ENCODE measurements around the gene SZT2. TPM values are rescaled to one million over a fixed set of nuclear protein-coding genes. Genes with fewer than 3 reads are reported as not detected.

The SZT2 gene
- total RNA-seq, 1 experiment from 2014 or later, result 22.2 TPM

DNA sequence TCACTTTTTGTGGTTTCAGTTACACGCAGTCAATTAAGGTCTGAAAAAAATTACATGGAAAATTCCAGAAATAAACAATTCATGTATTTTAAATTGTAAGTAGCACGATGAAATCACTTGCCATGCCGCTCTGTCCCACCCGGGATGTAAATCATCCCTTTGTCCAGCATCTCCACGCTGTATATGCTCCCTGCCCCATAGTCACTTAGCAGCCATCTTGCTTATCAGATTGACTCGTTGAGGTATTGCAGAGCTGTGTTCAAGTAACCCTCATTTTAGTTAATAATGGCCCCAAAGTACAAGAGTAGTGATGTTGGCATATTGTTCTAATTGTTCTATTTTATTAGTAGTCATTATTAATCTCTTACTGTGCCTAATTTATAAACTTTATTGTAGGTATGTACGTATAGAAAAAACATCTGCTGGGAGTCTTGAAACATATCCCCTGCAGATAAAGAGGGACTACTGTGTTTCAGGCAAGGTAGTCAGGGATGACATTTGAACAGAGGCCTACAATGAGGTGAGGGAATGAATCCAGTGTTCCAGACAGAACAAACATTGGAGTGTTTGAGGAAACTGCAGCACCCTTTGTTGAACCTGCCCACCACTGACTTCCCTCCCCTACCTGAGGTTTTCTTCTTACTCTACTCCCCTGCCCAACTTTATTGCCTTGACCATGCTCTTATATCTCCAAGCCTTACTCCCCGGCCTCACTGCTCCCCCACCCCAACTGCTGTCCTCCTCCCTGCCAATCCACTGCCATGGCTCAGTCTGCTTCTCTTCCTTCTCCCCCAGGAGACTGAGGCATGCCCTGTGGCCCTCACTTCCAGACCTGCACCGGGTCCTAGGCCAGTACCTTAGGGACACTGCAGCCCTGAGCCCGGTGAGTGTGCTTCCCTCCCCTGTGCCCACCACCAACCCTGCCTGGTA lies 38.0 kb upstream of the SZT2 start:
- Histone ChIP-seq H4K20me1 (ENCODE audit: low read length) (no peaks in the 10 kb centered on the region), H3K9me3 (ENCODE audit: low read length) (no peaks in the 10 kb centered on the region), H3K79me2 (ENCODE audit: low read length) (no peaks in the 10 kb centered on the region), H2AFZ (ENCODE audit: low read length) (no peak overlapping the region), H3K36me3 (ENCODE audit: low read depth, low read length) (no peaks in the 10 kb centered on the region), H3K4me3 (ENCODE audit: low read length) (no peak overlapping the region), H3K9ac (ENCODE audit: low read length) (no peak overlapping the region), H3K27ac (ENCODE audit: low read length) (no peak overlapping the region), H3K9me2 (replicated peaks; ENCODE audit: low read length) (no peaks in the 10 kb centered on the region), H3K4me2 (ENCODE audit: low read length) (no peak overlapping the region), H3K4me1 (ENCODE audit: insufficient read depth, low read length) (peaks cover 23% of the 10 kb centered on the region), H3K27me3 (ENCODE audit: low read length) (no peaks in the 10 kb centered on the region), H3F3A (ENCODE audit: low read length, unreplicated experiment) (no peaks in the 10 kb centered on the region)
- DNase-seq (no peak), ATAC-seq (no peak)
- ChIA-PET POLR2A (ENCODE audit: unreplicated experiment) (no interaction called here), CTCF (no interaction called here)
- TF ChIP-seq EZH2phosphoT487 (IDR thresholded peaks at IDR 0.05; ENCODE audit: borderline replicate concordance, low read length) (no peak), CTCF (conservative IDR thresholded peaks at IDR 0.05; ENCODE audit: low read depth, low read length) (no peak), EZH2 (IDR thresholded peaks at IDR 0.05; ENCODE audit: low read length, unreplicated experiment) (no peak)
- intact Hi-C loops (cut with micrococcal nuclease), result no loop called here
- BruUV-seq (replicated peaks), result no TSS peak

- no peaks in the 10 kb centered on the region for H3K9me2 ChIP-seq (replicated peaks; ENCODE audit: low read length)
- ATAC-seq (no peak), DNase-seq (no peak)
- intact Hi-C loops (cut with micrococcal nuclease), result no loop called here
- no peaks in the 10 kb centered on the region for H3F3A ChIP-seq (ENCODE audit: low read length, unreplicated experiment)
- no peaks in the 10 kb centered on the region for H3K9me3 ChIP-seq (ENCODE audit: low read length)
- no peaks in the 10 kb centered on the region for H3K79me2 ChIP-seq (ENCODE audit: low read length)
- BruUV-seq (replicated peaks), result no TSS peak
- no peaks in the 10 kb centered on the region for H3K36me3 ChIP-seq (ENCODE audit: low read depth, low read length)
- peaks cover 23% of the 10 kb centered on the region for H3K4me1 ChIP-seq (ENCODE audit: insufficient read depth, low read length)
- H3K27ac ChIP-seq (ENCODE audit: low read length), result no peak overlapping the region
- H3K4me2 ChIP-seq (ENCODE audit: low read length), result no peak overlapping the region
- ChIA-PET CTCF (no interaction called here), POLR2A (ENCODE audit: unreplicated experiment) (no interaction called here)
- H3K27me3 ChIP-seq (ENCODE audit: low read length), result no peaks in the 10 kb centered on the region
- no peaks in the 10 kb centered on the region for H4K20me1 ChIP-seq (ENCODE audit: low read length)
- no peak overlapping the region for H3K9ac ChIP-seq (ENCODE audit: low read length)
- TF ChIP-seq EZH2 (IDR thresholded peaks at IDR 0.05; ENCODE audit: low read length, unreplicated experiment), result no peak
- TF ChIP-seq CTCF (conservative IDR thresholded peaks at IDR 0.05; ENCODE audit: low read depth, low read length), result no peak
- no peak for TF ChIP-seq EZH2phosphoT487 (IDR thresholded peaks at IDR 0.05; ENCODE audit: borderline replicate concordance, low read length)
- H3K4me3 ChIP-seq (ENCODE audit: low read length), result no peak overlapping the region
- no peak overlapping the region for H2AFZ ChIP-seq (ENCODE audit: low read length)
Observed at GRCh38 chr1:43352351-43352705, 37.4 kb upstream of the SZT2 start.

DNA sequence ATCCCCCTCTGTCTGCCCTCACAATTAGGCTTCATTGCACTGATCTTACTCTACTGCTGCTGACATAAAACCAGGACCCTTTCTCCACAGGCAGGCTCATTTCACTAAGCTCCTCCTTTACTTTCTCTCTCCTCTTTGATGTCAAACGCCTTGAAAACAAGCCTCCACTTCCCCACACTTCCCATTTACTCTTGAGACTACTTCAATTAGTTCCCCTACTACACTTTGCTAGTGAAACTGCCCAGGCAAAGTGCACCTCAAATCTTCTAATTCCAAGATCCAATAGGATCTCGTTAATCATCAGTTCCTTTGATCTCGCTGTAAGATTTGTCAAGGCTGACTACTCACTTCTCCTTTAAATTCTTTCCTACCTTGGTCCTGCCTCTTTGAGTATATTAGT lies 36.8 kb upstream of the SZT2 start:
- H3K79me2 ChIP-seq (ENCODE audit: low read length), result peaks cover 3% of the 10 kb centered on the region
- H3F3A ChIP-seq (ENCODE audit: low read length, unreplicated experiment), result no peaks in the 10 kb centered on the region
- no peak overlapping the region for H3K4me2 ChIP-seq (ENCODE audit: low read length)
- ATAC-seq (no peak), DNase-seq (no peak)
- no peaks in the 10 kb centered on the region for H3K27me3 ChIP-seq (ENCODE audit: low read length)
- H3K4me3 ChIP-seq (ENCODE audit: low read length), result no peak overlapping the region
- ChIA-PET POLR2A (ENCODE audit: unreplicated experiment) (no interaction called here), CTCF (no interaction called here)
- intact Hi-C loops (cut with micrococcal nuclease), result no loop called here
- no peak overlapping the region for H2AFZ ChIP-seq (ENCODE audit: low read length)
- H3K9me3 ChIP-seq (ENCODE audit: low read length), result no peaks in the 10 kb centered on the region
- no peak overlapping the region for H3K27ac ChIP-seq (ENCODE audit: low read length)
- no peak overlapping the region for H3K9ac ChIP-seq (ENCODE audit: low read length)
- H3K36me3 ChIP-seq (ENCODE audit: low read depth, low read length), result no peaks in the 10 kb centered on the region
- no peaks in the 10 kb centered on the region for H3K9me2 ChIP-seq (replicated peaks; ENCODE audit: low read length)
- no peak for TF ChIP-seq EZH2 (IDR thresholded peaks at IDR 0.05; ENCODE audit: low read length, unreplicated experiment)
- TF ChIP-seq CTCF (conservative IDR thresholded peaks at IDR 0.05; ENCODE audit: low read depth, low read length), result no peak
- no peak for TF ChIP-seq EZH2phosphoT487 (IDR thresholded peaks at IDR 0.05; ENCODE audit: borderline replicate concordance, low read length)
- no peaks in the 10 kb centered on the region for H4K20me1 ChIP-seq (ENCODE audit: low read length)
- no TSS peak for BruUV-seq (replicated peaks)
- peaks cover 26% of the 10 kb centered on the region for H3K4me1 ChIP-seq (ENCODE audit: insufficient read depth, low read length)

Measured in PC-3 (cell line).